Left lung (tissue), 10 donors: ENCODE data around the gene IKZF1. TPM values are rescaled to one million over a fixed set of nuclear protein-coding genes. Genes with fewer than 3 reads are reported as not detected.

Experiments
- ATAC-seq: fragments of 200-7000 bp; cut with Tn5 transposase; one replicate; pipeline ENCODE4 v1.9.1; 2020; ENCODE audit warnings: moderate library complexity
- DNase-seq, 4 donors: peaks; one replicate each; pipeline ENCODE4 v3.0.0-alpha.2; 2013 to 2020
- H3K27ac ChIP-seq, 2 donors: fragments of 200-600 bp; sonication (generic) in 1 of 2; one replicate each; pipeline versions ENCODE4 v1.5.0 to v1.8.0; 2020 to 2021
- H3K27me3 ChIP-seq, 2 donors: fragments of 200-600 bp; sonication (generic) in 1 of 2; one replicate each; pipeline versions ENCODE4 v1.5.0 to v1.8.0; 2020 to 2021
- H3K36me3 ChIP-seq, 2 donors: fragments of 200-600 bp; sonication (generic) in 1 of 2; one replicate each; pipeline versions ENCODE4 v1.5.0 to v1.8.0; 2020 to 2021
- H3K4me1 ChIP-seq, 2 donors: fragments of 200-600 bp; one replicate each; pipeline ENCODE4 v1.8.0; 2021
- H3K4me3 ChIP-seq, 2 donors: fragments of 200-600 bp; sonication (generic) in 1 of 2; one replicate each; pipeline versions ENCODE4 v1.5.0 to v1.8.0; 2020 to 2021; ENCODE audit warnings: mild to moderate bottlenecking in 1 of 2
- H3K9me3 ChIP-seq, 2 donors: fragments of 200-600 bp; sonication (generic) in 1 of 2; one replicate each; pipeline versions ENCODE4 v1.5.0 to v1.8.0; 2020 to 2021
- CTCF ChIP-seq, 2 donors: fragments of 200-600 bp; sonication (generic) in 1 of 2; IDR thresholded peaks; one replicate each; pipeline versions ENCODE4 v1.5.0 to v1.8.0; 2021; ENCODE audit warnings: antibody characterized with exemption in 2 of 2
- intact Hi-C, 2 donors: fragments of 100-400 bp; cut with DNase I; formaldehyde crosslinking; loops; one replicate each; pipeline versions ENCODE4 v1.11.2 to v1.14.2; 2022
- polyA plus RNA-seq, 6 donors: library from polyadenylated mRNA; unstranded; fragments of 120-200 nt; gene quantifications; one replicate each; pipeline ENCODE4 v1.2.1, GENCODE V29; 2013; ENCODE audit not compliant: insufficient read length in 6 of 6
- total RNA-seq, 2 donors: library from RNA; stranded (reverse); fragmentation: NEBNext Ultra II Directional; extraction: Animal tissue kit (Norgen Biotek cat#: 25700); gene quantifications; one replicate each; pipeline ENCODE4 v1.2.1, GENCODE V29; 2021
- donor health status: DM: no; HTN: yes; CAD: no.
- donor health status: DM: no; HTN: no; CAD: no.

The IKZF1 gene
- total and polyA plus RNA-seq, 8 donors: 1.9 to 50.2 (median 2.3) TPM

DNA sequence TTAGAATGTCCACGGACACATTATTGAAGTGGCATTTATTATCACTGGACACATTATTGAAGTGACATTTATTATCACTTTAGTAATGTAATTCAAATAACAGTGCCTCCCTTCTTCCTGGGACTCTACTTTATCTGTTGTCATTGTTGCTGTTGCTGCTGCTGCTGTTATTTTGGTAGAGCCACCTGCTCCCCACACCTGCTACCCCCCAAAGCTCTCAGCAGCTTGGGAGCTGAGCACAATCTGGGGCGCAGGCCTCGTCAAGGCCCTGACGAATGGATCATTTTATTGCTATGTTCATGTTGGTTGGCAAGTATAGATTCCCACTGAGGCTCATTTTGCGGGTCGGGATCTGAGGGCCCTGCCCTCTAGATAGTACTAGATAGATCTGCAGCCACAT lies 120.8 kb downstream of the IKZF1 start:
- ATAC-seq (no peak), DNase-seq (no peak)
- Histone ChIP-seq H3K27me3 (no peaks in the 10 kb centered on the region), H3K9me3 (no peaks in the 10 kb centered on the region), H3K27ac (no peak overlapping the region), H3K4me1 (no peaks in the 10 kb centered on the region), H3K36me3 (no peaks in the 10 kb centered on the region), H3K4me3 (no peak overlapping the region)
- intact Hi-C loops: no loop called here
- TF ChIP-seq CTCF (IDR thresholded peaks at IDR 0.05): no peak

DNA sequence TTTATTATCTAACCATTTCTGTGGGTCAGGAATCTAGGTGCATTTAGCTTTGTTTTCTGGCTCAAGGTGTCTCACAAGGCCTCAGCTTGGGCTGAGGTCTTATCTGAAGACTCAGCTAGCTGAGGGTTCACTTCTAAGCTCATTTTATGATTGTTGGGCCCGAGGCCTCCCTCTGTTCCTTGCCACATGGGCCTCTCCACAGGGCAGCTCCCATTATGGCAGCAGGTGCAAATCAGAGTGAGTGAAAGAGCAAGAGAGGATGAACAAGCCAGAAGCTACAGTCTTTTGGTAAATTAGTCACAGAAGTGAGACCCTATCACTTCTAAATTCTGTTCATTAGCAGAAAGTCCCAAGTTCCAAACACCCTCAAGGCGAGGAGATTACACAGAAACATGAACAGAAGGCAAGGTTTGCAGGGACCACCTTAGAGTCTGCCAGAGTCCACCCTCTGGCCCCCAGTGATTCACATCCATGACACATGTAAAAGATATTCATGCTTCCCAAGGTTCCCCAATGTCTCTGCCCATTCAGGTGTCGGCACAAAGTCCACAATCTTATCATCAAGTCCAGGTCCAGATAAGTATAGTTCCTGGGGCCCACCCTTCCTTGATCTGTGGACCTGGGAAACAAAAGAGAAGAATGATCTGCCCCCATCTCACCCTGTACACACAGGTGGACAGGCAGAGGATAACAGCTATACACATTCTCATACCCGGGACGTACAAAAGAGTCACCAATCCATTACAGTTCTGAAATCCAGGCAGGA lies 121.9 kb downstream of the IKZF1 start:
- H3K4me3 ChIP-seq: no peak overlapping the region
- H3K4me1 ChIP-seq: no peaks in the 10 kb centered on the region
- intact Hi-C loops: no loop called here
- no peak overlapping the region for H3K27ac ChIP-seq
- H3K27me3 ChIP-seq: no peaks in the 10 kb centered on the region
- H3K36me3 ChIP-seq: no peaks in the 10 kb centered on the region
- DNase-seq (no peak), ATAC-seq (no peak)
- TF ChIP-seq CTCF (IDR thresholded peaks at IDR 0.05): no peak
- H3K9me3 ChIP-seq: no peaks in the 10 kb centered on the region

DNA sequence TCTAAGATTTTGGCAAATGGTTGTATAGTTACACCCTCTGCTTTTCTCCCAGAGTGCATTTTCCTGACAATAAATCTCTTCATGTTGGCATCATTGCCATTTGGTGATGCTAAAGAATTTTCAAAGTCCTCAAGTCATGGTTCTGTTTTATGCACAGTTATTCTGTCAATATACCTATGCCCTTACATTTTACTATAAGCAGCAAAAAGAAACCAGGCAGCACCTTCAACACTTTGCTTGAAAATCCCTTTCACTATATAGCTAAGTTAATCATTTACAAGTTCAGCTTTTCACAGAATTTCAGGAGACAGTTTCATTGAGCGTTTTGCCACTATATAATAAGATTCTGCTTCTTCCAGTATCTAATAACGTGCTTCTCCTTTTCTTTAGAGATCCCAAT lies 123.0 kb downstream of the IKZF1 start:
- Histone ChIP-seq H3K4me3 (no peak overlapping the region), H3K27me3 (no peaks in the 10 kb centered on the region), H3K9me3 (no peaks in the 10 kb centered on the region), H3K27ac (no peak overlapping the region), H3K36me3 (no peaks in the 10 kb centered on the region), H3K4me1 (no peaks in the 10 kb centered on the region)
- TF ChIP-seq CTCF (IDR thresholded peaks at IDR 0.05): no peak
- intact Hi-C loops: no loop called here
- ATAC-seq: no peak
- DNase-seq: no peak

- ATAC-seq (no peak), DNase-seq (no peak)
- intact Hi-C loops: no loop called here
- Histone ChIP-seq H3K27ac (no peak overlapping the region), H3K36me3 (no peaks in the 10 kb centered on the region), H3K4me1 (no peaks in the 10 kb centered on the region), H3K4me3 (no peak overlapping the region), H3K27me3 (no peaks in the 10 kb centered on the region), H3K9me3 (no peaks in the 10 kb centered on the region)
- TF ChIP-seq CTCF (IDR thresholded peaks at IDR 0.05): no peak
Observed at GRCh38 chr7:50428911-50429310, 124.4 kb downstream of the IKZF1 start.

DNA sequence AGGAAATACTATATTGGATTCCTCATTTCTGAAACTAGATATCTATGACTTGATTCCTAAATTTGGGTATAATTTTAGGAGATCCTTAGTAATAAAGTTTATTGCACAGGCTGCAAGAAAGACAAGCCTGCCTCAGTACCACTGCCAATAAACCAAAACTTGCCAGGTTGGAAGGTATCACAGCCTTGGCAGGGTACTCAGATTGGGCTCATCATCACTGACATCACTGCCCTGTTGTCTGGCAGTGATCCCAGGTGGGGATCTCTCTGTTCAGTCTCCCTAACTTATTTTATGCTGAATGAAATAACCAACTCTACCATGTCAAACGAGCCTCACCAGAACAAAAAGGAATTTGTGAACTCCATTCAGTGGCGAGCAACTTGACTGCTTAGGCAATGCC lies 126.8 kb downstream of the IKZF1 start:
- ATAC-seq (no peak), DNase-seq (no peak)
- no peak for TF ChIP-seq CTCF (IDR thresholded peaks at IDR 0.05)
- Histone ChIP-seq H3K27me3 (no peaks in the 10 kb centered on the region), H3K4me3 (no peak overlapping the region), H3K9me3 (no peaks in the 10 kb centered on the region), H3K27ac (no peak overlapping the region), H3K36me3 (no peaks in the 10 kb centered on the region), H3K4me1 (no peaks in the 10 kb centered on the region)
- intact Hi-C loops: no loop called here
